Subcutaneous adipose tissue (tissue), 4 donors: ENCODE data around the gene SORL1. TPM values are rescaled to one million over a fixed set of nuclear protein-coding genes. Genes with fewer than 3 reads are reported as not detected.

Experiments used
- total RNA-seq, 4 donors: library from RNA; depleted of rRNA; stranded (reverse); fragments of >200 nt; gene quantifications; one replicate each; pipeline ENCODE4 v1.1.0, GENCODE V29; 2016
- TF ChIP-seq, protein P1 (sequence below): fragments of 450-650 bp; IDR thresholded peaks from one replicate; pipeline ENCODE4 v1.5.1; 2016; ENCODE audit warnings: low read depth, mild to moderate bottlenecking, control low read depth, antibody characterized with exemption, moderate library complexity

The SORL1 gene
- total RNA-seq, 4 donors from 2014 or later = 4.2 to 10.7 (median 6.6) TPM

DNA sequence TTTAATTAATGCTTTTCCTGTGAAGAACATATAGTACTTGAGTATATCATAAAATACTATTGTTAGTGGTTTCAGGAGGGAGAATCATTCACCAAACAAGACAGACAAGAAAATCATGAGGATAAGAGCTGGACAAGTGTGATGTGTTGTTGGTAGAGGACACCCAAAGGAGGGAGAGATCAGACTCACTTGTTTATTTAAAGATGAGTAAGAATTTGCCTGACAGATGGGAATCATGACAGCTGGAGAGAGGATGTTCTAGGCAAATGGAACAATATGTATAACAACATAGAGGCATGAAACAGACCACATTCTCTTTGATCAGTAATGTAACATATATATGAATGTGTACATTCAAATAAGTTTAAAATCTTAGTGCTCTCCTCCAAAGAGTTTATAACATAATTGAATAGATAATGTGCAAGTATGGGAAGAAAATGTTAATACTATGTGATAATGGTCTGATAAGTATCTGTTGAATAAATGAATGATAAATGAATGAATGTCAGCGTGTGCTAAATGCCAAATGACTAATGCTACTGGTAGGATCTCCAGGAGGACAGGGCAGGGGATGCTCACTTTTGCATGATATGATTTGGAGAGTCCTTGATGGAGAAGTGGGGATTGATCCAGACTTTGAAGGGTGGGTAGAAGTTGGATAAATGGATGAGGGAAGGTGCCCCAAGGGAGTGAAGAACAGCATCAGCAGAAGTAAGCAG lies 229.6 kb downstream of the SORL1 start:
- TF ChIP-seq, protein P1, sequence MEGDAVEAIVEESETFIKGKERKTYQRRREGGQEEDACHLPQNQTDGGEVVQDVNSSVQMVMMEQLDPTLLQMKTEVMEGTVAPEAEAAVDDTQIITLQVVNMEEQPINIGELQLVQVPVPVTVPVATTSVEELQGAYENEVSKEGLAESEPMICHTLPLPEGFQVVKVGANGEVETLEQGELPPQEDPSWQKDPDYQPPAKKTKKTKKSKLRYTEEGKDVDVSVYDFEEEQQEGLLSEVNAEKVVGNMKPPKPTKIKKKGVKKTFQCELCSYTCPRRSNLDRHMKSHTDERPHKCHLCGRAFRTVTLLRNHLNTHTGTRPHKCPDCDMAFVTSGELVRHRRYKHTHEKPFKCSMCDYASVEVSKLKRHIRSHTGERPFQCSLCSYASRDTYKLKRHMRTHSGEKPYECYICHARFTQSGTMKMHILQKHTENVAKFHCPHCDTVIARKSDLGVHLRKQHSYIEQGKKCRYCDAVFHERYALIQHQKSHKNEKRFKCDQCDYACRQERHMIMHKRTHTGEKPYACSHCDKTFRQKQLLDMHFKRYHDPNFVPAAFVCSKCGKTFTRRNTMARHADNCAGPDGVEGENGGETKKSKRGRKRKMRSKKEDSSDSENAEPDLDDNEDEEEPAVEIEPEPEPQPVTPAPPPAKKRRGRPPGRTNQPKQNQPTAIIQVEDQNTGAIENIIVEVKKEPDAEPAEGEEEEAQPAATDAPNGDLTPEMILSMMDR = no peak

Other genes with a start within 250 kb of the SORL1 start
- gene SC5D, start 159.5 kb upstream of the SORL1 start, total RNA-seq = 10 to 100 TPM; 12.2 to 42.1 (median 26.3) TPM